ENCODE measurements around the gene DEFB132. TPM values are rescaled to one million over a fixed set of nuclear protein-coding genes. Genes with fewer than 3 reads are reported as not detected.
"Not testable (repeated sequence)": the region's sequence is repeated elsewhere in the genome, so short reads cannot be mapped to it uniquely, and the experiment has no call there.

Gene DEFB132
- total RNA-seq, 1 donor: not detected

- no peak overlapping the region for H3K4me3 ChIP-seq (ENCODE audit: low read depth, low read length)
- no peak for DNase-seq (ENCODE audit: low read depth)
- no peak for TF ChIP-seq CTCF (IDR thresholded peaks at IDR 0.05; ENCODE audit: insufficient read depth, low read length)
Observed at GRCh38 chr20:237929-238328, 19.6 kb upstream of the DEFB132 start.

GRCh38 chr20:242905-243304 is 14.6 kb upstream of the DEFB132 start:
- no peak for TF ChIP-seq CTCF (IDR thresholded peaks at IDR 0.05; ENCODE audit: insufficient read depth, low read length)
- DNase-seq (ENCODE audit: low read depth): no peak
- no peak overlapping the region for H3K4me3 ChIP-seq (ENCODE audit: low read depth, low read length)

- H3K4me3 ChIP-seq (ENCODE audit: low read depth, low read length): no peak overlapping the region
- TF ChIP-seq CTCF (IDR thresholded peaks at IDR 0.05; ENCODE audit: insufficient read depth, low read length): no peak
- no peak for DNase-seq (ENCODE audit: low read depth)
Observed at GRCh38 chr20:251354-251753, 6.2 kb upstream of the DEFB132 start.

- no peak overlapping the region for H3K4me3 ChIP-seq (ENCODE audit: low read depth, low read length)
- no peak for DNase-seq (ENCODE audit: low read depth)
- no peak for TF ChIP-seq CTCF (IDR thresholded peaks at IDR 0.05; ENCODE audit: insufficient read depth, low read length)
Observed at GRCh38 chr20:252801-253200, 4.7 kb upstream of the DEFB132 start.

DNA sequence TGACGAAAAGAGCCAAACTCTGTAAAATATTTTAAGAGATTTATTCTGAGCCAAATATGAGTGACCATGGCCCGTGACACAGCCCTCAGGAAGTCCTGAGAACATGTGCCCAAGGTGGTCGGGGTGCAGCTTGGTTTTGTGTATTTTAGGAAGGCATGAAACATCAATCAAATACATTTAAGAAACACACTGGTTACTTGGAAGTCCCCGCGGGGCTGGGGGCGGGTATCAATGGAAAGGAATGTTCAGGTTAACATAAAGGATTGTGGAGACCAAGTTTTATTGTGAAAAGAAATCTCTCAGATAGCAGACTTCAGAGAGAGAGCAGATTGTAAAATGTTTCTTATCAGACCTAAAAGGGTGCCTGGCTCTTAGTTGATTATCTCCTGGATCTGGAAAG is 4.1 kb upstream of the DEFB132 start:
- not testable (repeated sequence) for H3K4me3 ChIP-seq (ENCODE audit: low read depth, low read length)

DNA sequence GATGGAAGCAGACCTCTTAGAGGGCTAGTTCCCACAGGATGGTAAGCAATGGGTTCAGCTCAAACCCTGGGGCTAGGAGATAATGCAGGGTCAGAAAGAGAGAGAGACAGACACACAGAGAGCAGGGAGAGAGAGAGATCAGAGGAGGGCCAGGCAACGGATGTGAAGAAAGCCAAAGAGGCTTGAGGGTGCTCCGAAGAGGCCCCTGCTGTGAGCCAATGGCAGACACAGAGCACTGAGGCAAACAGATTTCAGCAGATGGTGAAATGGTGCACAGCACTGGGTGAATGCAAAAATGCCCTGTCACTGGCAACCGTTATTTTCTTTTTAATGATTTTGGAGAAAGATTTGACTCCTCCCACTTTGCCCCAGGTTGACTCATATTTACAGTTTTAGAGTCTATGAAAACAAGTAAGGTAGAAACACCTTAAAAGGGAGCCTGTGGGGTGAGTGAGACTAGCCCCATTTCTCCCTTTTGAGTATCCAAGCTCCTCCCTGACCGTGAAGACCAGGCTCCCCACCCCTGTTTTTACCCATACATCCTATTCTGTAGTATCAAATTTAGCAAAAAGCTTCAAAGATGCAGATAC is 840 bp downstream of the DEFB132 start:
- no peak for DNase-seq (ENCODE audit: low read depth)
- no peak overlapping the region for H3K4me3 ChIP-seq (ENCODE audit: low read depth, low read length)
- no peak for TF ChIP-seq CTCF (IDR thresholded peaks at IDR 0.05; ENCODE audit: insufficient read depth, low read length)

More for the DNA sequence above, 4.1 kb upstream of the DEFB132 start:
- DNase-seq (ENCODE audit: low read depth): not testable (repeated sequence)

- peak; percentile 34 for TF ChIP-seq CTCF (IDR thresholded peaks at IDR 0.05; ENCODE audit: insufficient read depth, low read length)
- no peak overlapping the region for H3K4me3 ChIP-seq (ENCODE audit: low read depth, low read length)
- peak; percentile 23 for DNase-seq (ENCODE audit: low read depth)
Observed at GRCh38 chr20:258963-259362, 1.4 kb downstream of the DEFB132 start.

Measured in fibroblast of the aortic adventitia (primary cell).